ENCODE data around the gene SUPT6H.

SUPT6H gene

DNA sequence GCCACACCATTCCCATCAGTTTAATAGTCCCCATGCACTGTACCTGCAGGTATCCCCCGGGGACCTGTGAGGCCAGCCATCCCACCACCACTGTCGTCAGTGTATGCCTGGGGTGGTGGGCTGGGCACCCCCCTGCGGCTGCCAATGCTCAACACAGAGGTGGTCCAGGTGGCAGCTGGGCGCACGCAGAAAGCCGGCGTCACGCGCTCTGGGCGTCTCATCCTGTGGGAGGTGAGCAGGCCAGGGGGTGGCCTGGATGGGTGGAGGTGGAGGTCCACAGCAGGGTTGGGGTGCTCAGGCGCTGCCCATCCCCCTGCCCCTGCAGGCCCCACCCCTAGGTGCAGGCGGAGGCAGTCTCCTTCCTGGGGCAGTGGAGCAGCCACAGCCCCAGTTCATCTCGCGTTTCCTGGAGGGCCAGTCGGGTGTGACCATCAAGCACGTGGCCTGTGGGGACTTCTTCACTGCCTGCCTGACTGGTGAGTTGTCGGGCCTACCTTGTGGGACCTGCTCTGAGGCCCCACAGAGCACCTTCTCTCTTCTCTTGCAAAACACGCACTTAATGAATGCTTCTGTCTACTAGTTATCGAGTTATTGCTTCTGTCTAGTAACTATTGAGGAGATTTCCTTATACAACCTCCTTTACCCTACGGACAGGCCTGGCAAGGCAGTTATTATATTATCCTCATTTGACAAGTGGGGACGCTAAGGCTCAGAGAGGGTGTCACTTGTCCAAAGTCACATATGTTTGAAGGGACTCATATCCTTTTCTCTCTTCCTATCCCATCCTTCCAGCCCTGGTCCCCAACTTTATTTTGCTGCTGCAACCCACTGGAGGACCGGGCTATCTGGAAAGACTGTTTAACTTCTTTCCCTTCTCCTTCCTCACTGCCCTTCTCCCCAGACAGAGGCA, 76.0 kb downstream of the SUPT6H start:
- no peak for DNase-seq (ENCODE audit: low spot score)

DNA sequence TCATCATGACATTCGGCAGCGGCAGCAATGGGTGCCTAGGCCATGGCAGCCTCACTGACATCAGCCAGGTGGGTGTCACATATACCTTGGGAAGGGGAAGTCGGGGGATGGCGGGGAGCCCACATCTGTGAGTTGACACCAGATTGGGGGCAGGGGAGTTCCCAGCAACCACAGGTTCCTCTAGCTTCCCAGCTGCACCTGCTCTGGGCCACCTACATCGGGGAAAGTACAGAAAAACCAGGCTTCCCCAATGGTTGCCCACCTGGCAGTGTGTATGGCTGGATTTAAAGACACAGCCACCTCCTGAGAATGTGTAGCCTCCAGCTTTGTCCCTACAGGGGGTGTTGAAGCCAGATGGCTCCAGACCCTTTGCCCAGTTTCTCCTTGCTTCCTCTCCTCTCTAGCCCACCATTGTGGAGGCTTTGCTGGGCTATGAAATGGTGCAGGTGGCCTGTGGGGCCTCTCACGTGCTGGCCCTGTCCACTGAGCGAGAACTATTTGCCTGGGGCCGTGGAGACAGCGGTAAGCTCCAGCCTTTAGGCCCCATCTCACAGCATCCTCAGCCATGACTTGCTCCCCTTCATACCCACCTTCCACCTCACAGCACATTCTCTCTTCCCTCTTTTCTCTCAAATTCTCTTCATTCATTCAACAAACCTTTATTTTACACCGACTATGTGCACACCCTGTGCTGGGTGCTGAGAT, 76.8 kb downstream of the SUPT6H start:
- DNase-seq (ENCODE audit: low spot score): peak; percentile 33

DNA sequence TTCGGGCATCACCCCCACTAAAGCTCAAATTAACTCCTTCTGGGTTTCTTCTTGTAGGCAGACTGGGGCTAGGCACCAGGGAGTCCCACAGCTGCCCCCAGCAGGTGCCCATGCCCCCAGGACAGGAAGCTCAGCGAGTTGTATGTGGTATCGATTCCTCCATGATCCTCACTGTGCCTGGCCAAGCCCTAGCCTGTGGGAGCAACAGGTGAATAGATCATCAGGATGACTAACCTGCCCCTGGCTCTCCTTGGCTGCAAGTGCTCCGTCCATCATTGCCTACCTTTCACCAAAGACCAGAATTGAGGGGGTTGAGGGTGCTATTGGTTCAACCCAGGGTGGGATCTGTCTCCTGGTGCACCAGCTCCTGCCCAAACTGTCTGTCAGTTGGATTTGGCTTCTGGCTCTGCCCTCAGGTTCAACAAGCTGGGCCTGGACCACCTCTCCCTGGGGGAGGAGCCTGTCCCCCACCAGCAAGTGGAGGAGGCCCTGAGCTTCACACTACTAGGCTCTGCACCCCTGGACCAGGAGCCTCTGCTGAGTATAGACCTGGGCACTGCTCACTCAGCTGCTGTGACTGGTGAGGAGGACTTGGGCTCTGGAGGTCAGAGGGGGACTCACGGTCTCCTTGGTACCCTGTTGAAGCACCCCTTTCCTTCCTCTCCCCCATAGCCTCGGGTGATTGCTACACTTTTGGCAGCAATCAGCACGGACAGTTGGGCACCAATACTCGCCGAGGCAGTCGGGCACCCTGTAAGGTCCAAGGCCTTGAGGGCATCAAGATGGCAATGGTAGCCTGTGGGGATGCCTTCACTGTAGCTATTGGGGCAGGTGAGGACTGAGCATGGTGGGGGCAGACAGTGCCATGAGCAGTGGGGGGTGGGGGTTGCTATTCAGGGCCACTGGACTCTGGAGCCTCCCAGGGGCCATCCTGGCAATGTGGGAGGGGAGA, 78.7 kb downstream of the SUPT6H start:
- DNase-seq (ENCODE audit: low spot score): no peak

DNA sequence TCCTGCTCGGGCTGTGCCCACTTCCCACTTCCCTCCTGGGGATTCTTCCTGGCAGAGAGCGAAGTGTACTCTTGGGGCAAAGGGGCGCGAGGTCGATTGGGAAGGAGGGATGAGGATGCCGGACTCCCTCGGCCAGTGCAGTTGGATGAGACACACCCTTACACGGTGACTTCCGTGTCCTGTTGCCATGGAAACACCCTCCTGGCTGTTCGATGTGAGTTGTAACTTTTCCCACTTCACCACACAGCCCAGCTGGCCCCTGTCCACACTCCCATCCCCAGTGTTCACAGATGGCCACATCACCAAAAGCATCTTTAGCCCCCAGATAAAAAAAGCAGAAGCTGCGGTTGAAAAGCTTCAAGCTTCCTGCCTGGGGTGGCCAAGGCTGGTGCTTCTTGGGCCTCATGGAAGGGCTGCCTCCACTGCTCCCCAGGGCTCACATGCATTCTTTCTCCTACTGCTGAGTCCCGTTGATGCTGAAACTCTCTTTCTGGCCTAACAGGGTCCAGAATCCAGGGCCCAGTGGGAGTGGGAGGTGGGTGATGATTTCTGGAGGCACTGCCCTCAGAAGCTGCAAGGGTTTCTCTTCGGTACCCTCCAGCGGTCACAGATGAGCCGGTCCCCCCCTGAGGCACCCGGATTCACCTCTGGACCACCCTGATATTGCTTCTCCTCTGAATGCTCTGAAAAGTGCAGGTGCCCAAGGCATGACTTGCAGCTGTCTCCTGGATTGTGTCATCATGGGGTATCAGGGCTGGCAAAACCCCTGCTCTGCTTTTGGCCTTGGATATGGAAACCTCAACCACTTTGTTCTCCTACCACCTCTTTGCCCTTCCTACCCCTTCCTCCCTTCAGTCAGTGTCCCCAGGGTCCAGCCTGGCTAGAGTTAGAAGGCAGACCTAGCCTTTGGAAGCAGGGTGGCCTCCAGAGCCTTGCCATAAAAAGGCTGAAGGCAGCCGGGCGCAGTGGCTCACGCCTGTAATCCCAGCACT, 79.6 kb downstream of the SUPT6H start:
- DNase-seq (ENCODE audit: low spot score): no peak

DNA sequence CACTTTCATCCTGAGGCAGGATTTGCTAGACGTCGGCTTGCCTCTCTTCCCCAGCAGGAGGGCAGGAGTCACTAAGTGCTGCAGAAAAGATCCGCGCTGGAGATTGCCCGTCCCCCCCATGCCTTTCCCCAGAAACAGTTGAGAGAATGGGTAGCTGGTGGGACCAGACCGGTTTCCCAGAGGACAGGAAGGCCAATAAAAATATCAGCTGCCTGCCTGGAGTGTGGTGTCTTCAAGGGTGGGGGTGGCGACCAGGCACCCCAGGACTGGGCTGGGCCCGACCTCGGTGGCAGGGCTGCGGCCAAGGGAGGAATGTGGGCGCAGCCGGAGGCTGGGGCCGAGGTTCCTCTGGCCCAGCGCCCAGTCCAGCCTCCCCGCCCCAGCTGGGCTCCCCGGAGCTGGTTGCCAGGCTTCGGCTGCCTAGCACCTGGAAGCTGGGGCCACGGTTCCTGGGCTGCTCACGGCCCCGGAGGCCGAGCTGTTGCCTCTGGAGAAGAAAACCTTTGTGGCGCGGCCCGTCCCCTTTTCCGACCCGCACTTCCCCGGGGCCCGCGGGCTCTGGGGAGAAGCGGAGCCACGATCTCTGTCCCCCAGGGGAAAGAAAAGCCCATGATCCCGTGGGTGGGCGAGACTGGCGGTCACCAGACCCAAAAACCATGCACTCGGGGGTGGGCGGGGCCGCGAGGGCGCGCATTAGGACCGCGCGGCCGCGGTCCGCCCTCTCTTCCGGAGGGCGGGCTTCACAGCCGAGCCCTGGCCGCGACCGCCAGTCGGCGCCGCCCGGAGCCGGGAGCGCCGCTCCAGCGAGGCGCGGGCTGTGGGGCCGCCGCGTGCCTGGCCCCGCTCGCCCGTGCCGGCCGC, 81.5 kb downstream of the SUPT6H start, which contains the start of gene TRAF4:
TRAF4 (plus strand) TSS at position 769 of the 861 bp plus-strand sequence. CDS start 102 bp downstream, outside the sequence.
- DNase-seq (ENCODE audit: low spot score): peak; percentile 61

DNA sequence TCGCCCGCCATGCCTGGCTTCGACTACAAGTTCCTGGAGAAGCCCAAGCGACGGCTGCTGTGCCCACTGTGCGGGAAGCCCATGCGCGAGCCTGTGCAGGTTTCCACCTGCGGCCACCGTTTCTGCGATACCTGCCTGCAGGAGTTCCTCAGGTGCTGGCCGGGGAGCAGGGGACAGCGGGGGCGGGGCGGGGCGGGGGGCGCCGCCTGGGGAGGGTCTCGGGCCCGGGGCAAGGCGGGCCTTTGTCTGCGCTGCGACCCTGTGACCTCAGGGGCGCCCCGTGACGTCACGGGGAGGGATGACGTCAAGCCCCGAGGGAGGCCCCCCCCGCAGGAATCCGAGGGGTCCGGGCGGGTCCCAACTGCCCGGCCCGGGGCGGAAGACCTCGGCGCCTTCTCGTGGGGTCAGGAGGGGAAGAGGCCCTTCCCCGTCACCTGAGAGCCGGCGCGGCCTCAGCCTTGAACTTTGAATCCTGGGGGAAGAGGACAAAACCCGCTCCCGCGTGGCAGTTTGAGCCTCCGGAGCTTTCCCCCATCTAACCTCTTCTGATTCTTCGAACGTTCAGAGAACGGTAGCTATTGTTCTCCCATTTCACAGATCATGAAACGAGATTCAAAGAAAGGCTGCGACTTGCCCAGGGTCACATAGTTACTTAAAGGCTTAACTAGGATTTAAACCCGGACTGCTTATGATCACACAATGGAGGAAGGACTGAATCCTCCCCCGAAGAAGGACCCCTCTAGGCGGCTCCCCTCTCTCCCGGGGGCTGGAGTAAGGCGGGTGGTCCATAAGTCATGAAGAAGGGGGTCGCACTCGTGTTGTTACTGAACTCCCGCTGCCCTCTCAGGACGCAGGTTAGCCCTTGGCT, 82.3 kb downstream of the SUPT6H start:
- peak; percentile 47 for DNase-seq (ENCODE audit: low spot score)

DNA sequence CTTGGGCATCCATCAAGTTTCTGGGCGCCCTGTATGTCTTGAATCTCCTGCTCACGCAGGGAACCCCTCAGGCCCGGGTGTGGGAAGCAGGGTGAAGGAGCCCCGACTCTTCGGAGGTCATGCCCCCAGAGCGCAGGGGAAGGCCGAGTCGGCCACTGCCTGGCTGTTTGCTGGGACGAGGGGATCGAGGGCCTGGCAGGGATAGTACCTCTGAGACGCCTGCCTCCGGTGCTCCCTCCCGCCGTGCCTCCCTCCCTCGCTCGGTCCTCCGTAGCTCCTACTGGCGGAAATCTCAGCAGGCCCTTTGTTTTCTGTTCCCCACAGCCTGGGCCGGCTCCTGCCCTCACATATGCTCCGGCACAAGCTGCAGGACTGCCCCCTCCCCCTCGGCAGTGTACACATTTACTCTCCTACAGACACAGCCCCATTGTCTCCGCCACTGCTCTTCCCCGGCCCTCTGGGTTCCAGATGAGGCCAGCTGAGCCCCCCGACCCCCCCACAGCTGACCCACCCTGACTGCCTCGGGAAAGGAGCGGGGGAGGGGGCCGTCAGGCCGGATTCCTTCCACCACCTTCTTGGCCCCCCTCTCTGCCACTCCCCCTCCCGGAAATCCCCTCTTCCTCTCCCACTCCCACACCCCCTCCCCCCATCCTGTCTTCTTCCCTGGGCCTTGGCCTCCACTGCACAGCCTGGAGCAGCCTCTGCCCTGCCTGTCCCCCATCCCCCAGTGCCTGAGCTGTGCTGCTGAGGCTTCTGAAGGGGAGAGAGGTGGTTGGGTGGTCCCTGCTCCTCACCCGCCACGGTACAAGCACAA, 83.2 kb downstream of the SUPT6H start:
- no peak for DNase-seq (ENCODE audit: low spot score)

DNA sequence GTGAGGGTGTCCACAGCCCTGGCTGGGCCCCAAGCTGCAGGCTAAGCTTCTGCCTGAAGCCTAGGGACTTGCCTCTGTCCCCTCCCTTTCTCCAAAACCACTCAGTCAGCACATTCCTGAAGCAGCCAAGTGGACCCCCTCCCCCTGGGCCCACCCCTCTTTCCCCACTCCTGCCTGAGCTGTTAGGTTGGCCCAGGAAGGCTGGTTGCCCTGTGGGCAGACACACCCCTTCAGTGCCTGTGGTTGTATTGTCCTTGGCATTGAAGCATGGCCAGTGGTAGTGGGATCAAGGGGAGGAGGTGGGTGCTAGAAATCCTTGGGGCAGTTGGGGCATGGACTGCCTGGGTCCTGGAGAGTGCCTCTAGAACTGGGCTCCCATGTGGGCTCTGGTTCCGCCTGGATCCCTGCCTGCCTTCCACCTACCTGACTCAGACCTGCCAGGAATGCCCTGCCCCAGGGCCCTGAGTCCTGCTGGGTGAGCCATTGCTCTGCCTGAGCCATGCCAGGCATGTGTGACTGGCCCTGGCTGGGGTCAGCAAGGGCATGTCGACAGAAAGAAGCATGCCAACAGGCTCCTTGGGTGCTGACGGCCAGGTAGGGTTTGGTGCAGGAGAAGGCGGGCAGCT, 83.9 kb downstream of the SUPT6H start:
- DNase-seq (ENCODE audit: low spot score): no peak

DNA sequence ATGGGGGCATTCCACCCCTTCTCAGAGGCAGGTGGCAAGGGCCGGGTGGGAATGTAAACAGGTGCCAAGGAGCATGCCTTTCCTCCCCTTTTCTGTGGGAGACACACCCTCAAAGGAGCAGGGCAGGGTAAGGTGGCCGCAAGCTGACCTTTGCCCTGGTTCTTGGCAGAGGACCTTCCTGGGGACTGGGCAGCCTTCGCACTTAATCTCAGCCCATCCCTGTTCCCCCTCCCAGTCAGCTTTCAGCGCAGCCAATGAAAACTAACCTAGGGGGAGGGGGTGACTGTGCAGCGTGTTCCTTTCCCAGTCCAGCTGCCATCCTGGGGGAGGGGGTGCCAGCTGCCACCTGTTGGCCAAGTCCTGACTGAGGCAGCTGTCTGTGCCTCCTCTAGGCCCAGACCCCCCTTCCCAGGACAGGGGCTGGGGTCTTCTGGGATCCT, 84.6 kb downstream of the SUPT6H start:
- no peak for DNase-seq (ENCODE audit: low spot score)

DNA sequence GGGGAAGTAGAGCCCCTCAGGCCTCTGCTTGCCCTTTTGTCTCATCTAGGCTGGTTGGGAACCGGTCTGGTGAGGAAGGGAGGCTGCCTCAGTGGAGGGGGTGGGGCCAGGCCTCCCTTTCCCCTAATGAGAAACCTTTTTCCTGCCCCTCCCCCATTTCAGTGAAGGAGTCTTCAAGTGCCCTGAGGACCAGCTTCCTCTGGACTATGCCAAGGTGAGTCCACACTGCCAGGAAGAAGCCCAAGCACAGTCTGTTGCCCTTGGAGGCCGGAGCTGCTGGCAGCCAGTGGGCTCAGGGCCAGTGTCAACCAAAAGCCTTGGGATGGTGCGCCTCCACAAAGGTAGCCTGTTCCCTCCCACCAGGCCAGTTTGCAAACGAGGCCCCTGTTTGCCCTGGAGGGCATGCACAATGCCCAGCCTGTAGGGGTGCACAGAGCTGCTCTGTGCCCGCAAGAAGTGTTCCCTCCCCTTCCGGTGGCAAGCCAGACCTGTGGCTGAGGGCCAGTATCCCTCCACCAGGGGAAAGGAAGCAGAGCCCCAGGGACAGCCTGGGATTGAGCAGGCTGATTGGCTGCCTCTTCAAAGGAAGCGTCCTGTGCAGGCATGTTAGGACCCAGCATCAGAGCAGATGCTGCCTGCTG, 85.2 kb downstream of the SUPT6H start:
- no peak for DNase-seq (ENCODE audit: low spot score)

DNA sequence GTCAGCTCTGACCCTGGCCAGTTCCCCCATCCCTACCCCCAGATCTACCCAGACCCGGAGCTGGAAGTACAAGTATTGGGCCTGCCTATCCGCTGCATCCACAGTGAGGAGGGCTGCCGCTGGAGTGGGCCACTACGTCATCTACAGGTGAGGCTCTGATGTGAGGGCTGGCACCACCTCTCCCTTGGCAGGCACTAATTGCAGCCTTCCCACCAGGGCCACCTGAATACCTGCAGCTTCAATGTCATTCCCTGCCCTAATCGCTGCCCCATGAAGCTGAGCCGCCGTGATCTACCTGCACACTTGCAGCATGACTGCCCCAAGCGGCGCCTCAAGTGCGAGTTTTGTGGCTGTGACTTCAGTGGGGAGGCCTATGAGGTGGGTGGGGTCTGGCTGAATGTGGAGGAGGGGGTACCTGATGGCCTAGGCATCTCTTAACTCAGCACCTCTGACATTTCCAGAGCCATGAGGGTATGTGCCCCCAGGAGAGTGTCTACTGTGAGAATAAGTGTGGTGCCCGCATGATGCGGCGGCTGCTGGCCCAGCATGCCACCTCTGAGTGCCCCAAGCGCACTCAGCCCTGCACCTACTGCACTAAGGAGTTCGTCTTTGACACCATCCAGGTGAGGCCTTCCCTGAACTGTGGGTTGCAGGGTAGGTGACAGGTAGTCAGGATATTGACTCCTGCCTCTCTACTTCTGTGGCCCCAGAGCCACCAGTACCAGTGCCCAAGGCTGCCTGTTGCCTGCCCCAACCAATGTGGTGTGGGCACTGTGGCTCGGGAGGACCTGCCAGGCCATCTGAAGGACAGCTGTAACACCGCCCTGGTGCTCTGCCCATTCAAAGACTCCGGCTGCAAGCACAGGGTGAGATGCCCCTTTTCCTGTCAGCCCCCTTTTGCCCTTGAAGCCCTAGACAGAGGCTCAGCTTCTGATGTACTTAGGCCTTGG, 86.1 kb downstream of the SUPT6H start:
- DNase-seq (ENCODE audit: low spot score): no peak

DNA sequence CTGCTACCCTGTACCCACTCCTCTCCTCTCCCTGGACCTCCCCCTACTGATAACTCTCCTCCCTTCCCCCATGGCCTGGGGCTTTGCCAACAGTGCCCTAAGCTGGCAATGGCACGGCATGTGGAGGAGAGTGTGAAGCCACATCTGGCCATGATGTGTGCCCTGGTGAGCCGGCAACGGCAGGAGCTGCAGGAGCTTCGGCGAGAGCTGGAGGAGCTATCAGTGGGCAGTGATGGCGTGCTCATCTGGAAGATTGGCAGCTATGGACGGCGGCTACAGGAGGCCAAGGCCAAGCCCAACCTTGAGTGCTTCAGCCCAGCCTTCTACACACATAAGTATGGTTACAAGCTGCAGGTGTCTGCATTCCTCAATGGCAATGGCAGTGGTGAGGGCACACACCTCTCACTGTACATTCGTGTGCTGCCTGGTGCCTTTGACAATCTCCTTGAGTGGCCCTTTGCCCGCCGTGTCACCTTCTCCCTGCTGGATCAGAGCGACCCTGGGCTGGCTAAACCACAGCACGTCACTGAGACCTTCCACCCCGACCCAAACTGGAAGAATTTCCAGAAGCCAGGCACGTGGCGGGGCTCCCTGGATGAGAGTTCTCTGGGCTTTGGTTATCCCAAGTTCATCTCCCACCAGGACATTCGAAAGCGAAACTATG, 87.0 kb downstream of the SUPT6H start:
- no peak for DNase-seq (ENCODE audit: low spot score)

DNA sequence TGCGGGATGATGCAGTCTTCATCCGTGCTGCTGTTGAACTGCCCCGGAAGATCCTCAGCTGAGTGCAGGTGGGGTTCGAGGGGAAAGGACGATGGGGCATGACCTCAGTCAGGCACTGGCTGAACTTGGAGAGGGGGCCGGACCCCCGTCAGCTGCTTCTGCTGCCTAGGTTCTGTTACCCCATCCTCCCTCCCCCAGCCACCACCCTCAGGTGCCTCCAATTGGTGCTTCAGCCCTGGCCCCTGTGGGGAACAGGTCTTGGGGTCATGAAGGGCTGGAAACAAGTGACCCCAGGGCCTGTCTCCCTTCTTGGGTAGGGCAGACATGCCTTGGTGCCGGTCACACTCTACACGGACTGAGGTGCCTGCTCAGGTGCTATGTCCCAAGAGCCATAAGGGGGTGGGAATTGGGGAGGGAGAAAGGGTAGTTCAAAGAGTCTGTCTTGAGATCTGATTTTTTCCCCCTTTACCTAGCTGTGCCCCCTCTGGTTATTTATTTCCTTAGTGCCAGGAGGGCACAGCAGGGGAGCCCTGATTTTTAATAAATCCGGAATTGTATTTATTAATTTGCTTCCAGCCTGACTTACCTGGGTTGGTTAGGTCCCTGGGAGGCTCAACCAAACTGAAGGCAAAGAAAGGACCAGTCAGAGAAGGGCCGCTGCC, 87.6 kb downstream of the SUPT6H start:
- no peak for DNase-seq (ENCODE audit: low spot score)

DNA sequence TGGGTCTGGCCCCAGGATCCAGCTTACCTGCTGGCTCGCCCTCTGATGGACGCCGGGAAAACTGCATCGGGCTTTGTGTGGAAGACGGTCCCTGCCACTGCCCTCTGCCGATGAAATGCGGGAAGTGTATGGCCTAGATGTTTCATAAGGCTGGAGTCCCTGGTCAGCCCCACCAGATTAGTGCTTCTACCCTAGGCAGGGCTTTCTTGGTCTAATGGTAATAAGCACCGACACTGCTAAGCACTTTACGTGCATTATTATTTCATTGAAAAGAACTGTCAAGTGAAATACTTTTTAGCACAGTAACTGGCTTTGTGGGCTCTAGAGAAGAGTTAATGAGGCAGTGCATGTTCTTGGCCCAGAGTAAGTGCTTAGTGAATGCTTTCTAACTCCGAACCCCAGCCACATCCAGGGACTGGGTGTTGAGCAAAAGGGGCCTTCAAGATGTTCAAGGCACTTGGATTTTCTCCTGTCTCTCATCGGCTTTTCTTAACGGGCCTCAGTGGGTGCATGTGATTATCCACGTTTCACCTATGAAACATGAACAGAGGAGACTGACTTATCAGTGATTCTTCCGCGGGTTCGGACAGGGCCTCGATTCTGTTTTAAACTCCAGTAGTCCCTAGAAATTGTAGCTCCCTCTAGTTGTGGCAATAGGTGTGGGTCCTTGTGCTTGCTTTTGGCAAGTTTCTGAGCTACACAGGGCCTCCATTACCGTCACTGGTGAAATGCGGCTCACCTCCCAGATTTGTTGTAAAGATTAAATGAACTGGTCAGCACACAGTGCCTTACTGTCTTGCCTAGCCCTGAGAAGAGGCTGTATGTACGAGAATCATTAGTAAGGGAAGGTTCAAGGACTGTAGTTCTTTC, 88.4 kb downstream of the SUPT6H start:
- peak; percentile 87 for DNase-seq (ENCODE audit: low spot score)
